ENCODE data around the gene KTN1.

Gene KTN1

DNA sequence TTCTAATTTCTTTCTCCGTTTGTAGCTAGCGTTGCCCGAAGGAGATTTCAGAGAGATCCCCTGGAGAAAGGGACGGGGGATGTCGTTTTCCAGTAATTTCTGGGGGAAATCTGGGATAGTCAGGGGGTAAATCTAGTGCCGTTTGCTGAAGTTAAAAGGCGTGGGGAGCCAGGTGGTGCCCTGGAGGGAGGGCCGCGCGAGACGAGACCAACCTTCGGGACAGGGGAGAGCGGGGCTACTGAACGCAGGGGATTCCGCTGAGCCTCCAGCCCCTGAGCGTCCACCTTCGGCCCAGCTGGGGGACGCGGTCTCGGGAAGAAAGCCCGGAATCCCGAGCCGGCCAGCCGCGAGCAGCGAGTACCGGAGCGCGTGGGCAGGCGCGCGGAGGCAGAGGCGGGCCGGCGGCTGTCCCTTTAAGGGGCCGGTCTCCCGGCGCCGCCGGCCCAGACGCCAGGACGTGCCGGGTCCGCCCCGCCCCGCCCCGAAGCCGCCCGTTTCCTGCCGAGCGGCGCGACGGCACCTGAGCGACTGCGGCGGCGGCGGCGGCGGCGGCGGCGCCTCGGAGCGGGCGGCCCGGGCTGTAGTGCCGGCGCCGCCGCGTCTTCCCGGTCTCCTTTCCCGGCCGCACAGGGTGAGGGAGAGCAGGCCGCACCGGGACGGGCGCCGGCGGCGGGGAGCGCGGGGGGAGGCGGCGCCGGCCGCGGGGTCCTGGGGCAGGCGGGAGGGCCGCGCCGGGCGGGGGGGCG, at the start of gene KTN1:
KTN1 (plus strand) TSS at position 484 of the 746 bp plus-strand sequence. CDS start 31,842 bp downstream, outside the sequence.
- peak within 1 kb of the TSS; percentile 93 for H3K27ac ChIP-seq (ENCODE audit: low read depth, low read length)
- H3K4me3 ChIP-seq (ENCODE audit: low read depth, low read length): peak within 1 kb of the TSS; percentile 72
- peak within 1 kb of the TSS; percentile 94 for H3K9ac ChIP-seq (ENCODE audit: low read length)
- H3K27me3 ChIP-seq (ENCODE audit: control insufficient read depth, insufficient read depth, low read length): no peaks in the 10 kb centered on the region
- H3K9me3 ChIP-seq (ENCODE audit: control insufficient read depth, insufficient read depth, low read depth, low read length): no peaks in the 10 kb centered on the region
- H3K4me1 ChIP-seq (ENCODE audit: control insufficient read depth, insufficient read depth, low read length): peaks cover 34% of the 10 kb centered on the region; the same call in 1 of the 2 replicates
- H3K36me3 ChIP-seq (ENCODE audit: control insufficient read depth, insufficient read depth, low read length): peaks cover 7% of the 10 kb centered on the region

DNA sequence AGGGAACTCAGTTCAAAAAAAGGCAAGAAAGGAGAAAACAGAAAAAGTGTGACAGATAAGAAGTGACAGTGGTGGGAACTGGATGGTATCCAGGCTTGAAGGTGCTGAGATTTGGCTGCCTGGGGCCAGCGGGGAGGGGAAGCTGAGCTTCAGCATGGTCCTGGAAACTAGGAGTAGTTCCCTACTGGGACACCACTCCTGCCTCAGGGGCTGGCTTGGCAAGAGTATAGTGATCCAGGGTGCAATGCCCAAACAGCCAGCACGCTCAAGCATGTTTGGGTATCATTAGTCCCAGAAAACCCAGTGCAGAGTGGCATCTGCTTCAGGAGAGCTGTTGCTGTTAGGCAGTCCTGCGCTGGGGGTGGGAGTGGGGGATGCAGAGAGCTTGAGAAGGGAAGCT, 49.5 kb upstream of the KTN1 start:
- Histone ChIP-seq H3K36me3 (ENCODE audit: control insufficient read depth, insufficient read depth, low read length) (no peaks in the 10 kb centered on the region), H3K27me3 (ENCODE audit: control insufficient read depth, insufficient read depth, low read length) (no peaks in the 10 kb centered on the region), H3K27ac (ENCODE audit: low read depth, low read length) (no peak overlapping the region), H3K4me1 (ENCODE audit: control insufficient read depth, insufficient read depth, low read length) (no peaks in the 10 kb centered on the region), H3K9ac (ENCODE audit: low read length) (no peak overlapping the region), H3K9me3 (ENCODE audit: control insufficient read depth, insufficient read depth, low read depth, low read length) (no peaks in the 10 kb centered on the region), H3K4me3 (ENCODE audit: low read depth, low read length) (no peak overlapping the region)

DNA sequence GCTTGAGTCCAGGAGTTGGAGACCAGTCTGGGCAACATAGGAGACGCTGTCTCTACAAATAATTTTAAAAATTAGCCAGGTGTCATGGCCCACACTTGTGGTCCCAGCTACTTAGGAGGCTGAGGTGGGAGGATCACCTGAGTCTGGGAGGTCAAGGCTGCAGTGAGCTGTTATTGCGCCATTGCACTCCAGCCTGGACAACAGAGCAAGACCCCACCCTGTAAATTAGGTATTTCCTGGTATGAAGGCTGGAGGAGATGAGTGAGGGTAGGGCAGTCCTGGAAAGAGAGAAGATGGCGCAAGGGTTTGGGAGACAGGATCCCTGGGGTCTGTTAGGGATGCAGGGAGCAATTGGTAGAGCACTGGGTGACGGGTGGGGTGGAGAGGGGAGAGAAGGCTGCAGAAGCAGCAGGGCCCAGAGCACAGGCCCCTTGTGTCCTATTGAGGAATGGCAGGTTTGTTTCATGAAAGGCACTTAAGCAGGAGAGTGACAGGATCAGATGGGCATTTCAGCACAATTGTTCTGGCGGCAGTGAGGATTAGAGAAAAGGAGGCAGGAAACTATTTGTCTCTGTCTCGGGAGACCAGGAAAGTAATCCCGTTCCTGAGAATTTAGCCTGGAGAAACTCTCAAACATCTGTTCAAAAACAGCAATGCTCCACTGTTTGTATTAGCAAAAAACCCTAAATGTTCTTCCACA, 47.2 kb upstream of the KTN1 start:
- Histone ChIP-seq H3K27me3 (ENCODE audit: control insufficient read depth, insufficient read depth, low read length) (no peaks in the 10 kb centered on the region), H3K4me3 (ENCODE audit: low read depth, low read length) (no peak overlapping the region), H3K4me1 (ENCODE audit: control insufficient read depth, insufficient read depth, low read length) (no peaks in the 10 kb centered on the region), H3K36me3 (ENCODE audit: control insufficient read depth, insufficient read depth, low read length) (no peaks in the 10 kb centered on the region), H3K27ac (ENCODE audit: low read depth, low read length) (no peak overlapping the region), H3K9me3 (ENCODE audit: control insufficient read depth, insufficient read depth, low read depth, low read length) (peaks cover 11% of the 10 kb centered on the region; the same call in 1 of the 2 replicates), H3K9ac (ENCODE audit: low read length) (no peak overlapping the region)

DNA sequence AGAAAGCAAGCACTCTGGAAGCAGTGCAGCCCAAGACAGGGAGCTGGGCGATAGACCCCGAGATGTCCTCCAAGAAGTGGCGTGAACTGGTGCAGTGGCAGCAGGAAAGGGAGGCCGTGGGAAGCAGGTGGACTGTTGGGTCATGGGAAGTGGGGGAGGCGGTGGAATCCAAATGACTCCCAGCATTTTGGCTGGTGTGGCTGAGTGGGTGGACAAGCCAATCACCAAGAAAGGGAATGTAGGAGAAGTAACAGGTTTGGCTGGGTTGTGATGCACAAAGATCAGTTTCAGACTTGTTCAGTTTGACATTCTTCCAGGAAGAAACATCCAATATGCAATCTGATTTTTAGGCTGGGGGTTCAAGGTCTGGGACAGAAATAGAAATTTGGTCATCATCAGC, 46.0 kb upstream of the KTN1 start:
- Histone ChIP-seq H3K4me3 (ENCODE audit: low read depth, low read length) (no peak overlapping the region), H3K27me3 (ENCODE audit: control insufficient read depth, insufficient read depth, low read length) (no peaks in the 10 kb centered on the region), H3K9ac (ENCODE audit: low read length) (no peak overlapping the region), H3K36me3 (ENCODE audit: control insufficient read depth, insufficient read depth, low read length) (no peaks in the 10 kb centered on the region), H3K4me1 (ENCODE audit: control insufficient read depth, insufficient read depth, low read length) (no peaks in the 10 kb centered on the region), H3K9me3 (ENCODE audit: control insufficient read depth, insufficient read depth, low read depth, low read length) (peaks cover 11% of the 10 kb centered on the region; the same call in 1 of the 2 replicates), H3K27ac (ENCODE audit: low read depth, low read length) (no peak overlapping the region)

DNA sequence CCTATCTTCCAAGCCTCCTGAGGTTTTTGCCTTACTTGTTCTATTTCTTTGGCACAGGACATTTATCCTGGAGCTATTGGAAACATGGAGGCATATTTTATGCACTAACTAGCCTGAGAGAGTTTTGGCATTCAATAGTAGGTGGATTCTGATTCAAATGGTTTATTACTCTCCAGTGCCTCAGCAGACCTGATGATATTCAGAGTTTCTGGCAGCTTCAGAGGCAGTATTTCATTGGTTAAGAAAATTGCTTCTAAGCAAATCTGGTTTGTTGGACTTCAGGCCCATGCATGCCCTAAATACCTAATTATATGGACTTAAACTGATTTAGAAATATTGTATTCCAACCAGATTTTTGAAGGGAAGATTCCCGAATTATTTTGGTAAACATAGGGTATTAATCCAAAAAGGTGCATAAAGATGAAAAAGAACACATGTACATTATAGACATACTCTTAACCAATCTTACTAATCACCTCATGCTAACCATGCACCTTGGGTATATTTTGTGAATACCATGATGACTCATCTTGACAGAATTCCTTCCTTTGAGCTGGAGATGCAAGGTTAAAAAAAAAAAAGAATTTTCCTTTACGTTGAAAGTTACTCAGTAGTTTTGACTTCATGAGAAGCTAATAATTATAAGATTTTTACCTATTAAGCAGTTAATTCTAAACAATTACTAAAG, 44.3 kb upstream of the KTN1 start:
- H3K4me1 ChIP-seq (ENCODE audit: control insufficient read depth, insufficient read depth, low read length): no peaks in the 10 kb centered on the region
- H3K27ac ChIP-seq (ENCODE audit: low read depth, low read length): no peak overlapping the region
- H3K27me3 ChIP-seq (ENCODE audit: control insufficient read depth, insufficient read depth, low read length): no peaks in the 10 kb centered on the region
- no peaks in the 10 kb centered on the region for H3K36me3 ChIP-seq (ENCODE audit: control insufficient read depth, insufficient read depth, low read length)
- H3K9ac ChIP-seq (ENCODE audit: low read length): no peak overlapping the region
- peaks cover 11% of the 10 kb centered on the region; the same call in 1 of the 2 replicates for H3K9me3 ChIP-seq (ENCODE audit: control insufficient read depth, insufficient read depth, low read depth, low read length)
- H3K4me3 ChIP-seq (ENCODE audit: low read depth, low read length): no peak overlapping the region

DNA sequence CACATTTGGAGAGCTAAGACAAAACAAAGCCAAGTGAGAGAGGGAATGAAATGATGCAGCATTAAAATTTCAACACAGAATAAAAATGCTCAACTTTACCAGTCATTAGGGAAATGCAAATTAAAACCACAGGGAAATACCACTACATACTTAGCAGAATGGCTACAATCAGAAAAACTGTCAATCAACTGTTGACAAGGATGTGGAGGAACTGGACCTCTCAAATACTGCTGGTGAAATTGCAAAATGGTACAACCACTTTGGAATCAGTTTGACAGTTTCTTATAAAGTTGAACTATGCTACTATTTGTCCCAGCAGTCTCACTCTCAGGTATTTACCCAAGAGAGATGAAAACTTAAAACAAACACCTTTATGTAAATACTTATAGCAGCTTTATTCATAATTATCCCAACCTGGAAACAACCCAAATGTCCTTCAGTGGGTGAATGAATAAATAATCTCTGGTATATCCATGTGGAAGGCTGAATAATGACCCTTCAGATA, 43.8 kb upstream of the KTN1 start:
- H3K4me1 ChIP-seq (ENCODE audit: control insufficient read depth, insufficient read depth, low read length): no peaks in the 10 kb centered on the region
- H3K27ac ChIP-seq (ENCODE audit: low read depth, low read length): no peak overlapping the region
- no peaks in the 10 kb centered on the region for H3K36me3 ChIP-seq (ENCODE audit: control insufficient read depth, insufficient read depth, low read length)
- peaks cover 11% of the 10 kb centered on the region; the same call in 1 of the 2 replicates for H3K9me3 ChIP-seq (ENCODE audit: control insufficient read depth, insufficient read depth, low read depth, low read length)
- no peak overlapping the region for H3K4me3 ChIP-seq (ENCODE audit: low read depth, low read length)
- no peak overlapping the region for H3K9ac ChIP-seq (ENCODE audit: low read length)
- H3K27me3 ChIP-seq (ENCODE audit: control insufficient read depth, insufficient read depth, low read length): no peaks in the 10 kb centered on the region

DNA sequence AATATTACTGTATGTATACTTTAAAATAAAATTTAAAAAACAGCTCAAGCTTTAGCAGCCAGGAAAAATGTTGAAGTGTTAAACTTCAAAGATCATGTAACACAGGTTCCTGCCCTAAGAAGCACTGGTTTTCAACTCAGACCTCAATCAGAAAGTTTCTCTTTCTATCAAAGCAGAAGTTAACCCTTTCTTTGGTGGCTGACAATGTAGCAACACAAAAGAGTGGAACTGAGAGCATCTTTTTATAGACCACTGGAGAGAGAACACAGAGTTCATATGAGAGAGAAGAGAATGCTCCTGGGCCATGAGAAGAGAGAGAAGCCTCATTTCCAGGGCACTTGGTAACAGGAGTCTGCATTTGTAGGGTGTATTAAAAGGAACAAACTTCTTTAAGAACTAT, 42.2 kb upstream of the KTN1 start:
- H3K9ac ChIP-seq (ENCODE audit: low read length): no peak overlapping the region
- H3K27me3 ChIP-seq (ENCODE audit: control insufficient read depth, insufficient read depth, low read length): no peaks in the 10 kb centered on the region
- H3K27ac ChIP-seq (ENCODE audit: low read depth, low read length): no peak overlapping the region
- no peaks in the 10 kb centered on the region for H3K4me1 ChIP-seq (ENCODE audit: control insufficient read depth, insufficient read depth, low read length)
- peaks cover 11% of the 10 kb centered on the region; the same call in 1 of the 2 replicates for H3K9me3 ChIP-seq (ENCODE audit: control insufficient read depth, insufficient read depth, low read depth, low read length)
- no peaks in the 10 kb centered on the region for H3K36me3 ChIP-seq (ENCODE audit: control insufficient read depth, insufficient read depth, low read length)
- no peak overlapping the region for H3K4me3 ChIP-seq (ENCODE audit: low read depth, low read length)

DNA sequence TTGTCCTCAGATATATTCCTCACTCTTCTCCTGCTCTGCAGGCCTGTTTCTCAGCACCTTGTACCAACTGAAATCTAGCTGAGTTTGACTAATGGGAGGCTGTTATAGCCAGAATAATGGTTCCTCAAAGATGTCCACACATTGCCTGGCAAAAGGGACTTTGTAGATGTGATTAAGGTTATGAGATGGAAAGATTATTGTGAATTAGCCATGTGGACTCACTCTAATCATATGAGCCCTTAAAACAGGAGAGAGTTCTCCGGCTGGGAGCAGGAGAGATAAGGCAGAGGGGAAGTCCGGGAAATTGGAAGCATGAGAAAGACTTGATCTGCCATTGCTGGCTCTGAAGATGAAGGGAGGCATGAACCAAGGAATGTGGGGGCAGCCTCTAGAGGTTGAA, 40.0 kb upstream of the KTN1 start:
- peaks cover 11% of the 10 kb centered on the region; the same call in 1 of the 2 replicates for H3K9me3 ChIP-seq (ENCODE audit: control insufficient read depth, insufficient read depth, low read depth, low read length)
- H3K27me3 ChIP-seq (ENCODE audit: control insufficient read depth, insufficient read depth, low read length): no peaks in the 10 kb centered on the region
- H3K9ac ChIP-seq (ENCODE audit: low read length): no peak overlapping the region
- H3K36me3 ChIP-seq (ENCODE audit: control insufficient read depth, insufficient read depth, low read length): no peaks in the 10 kb centered on the region
- H3K4me3 ChIP-seq (ENCODE audit: low read depth, low read length): no peak overlapping the region
- no peak overlapping the region for H3K27ac ChIP-seq (ENCODE audit: low read depth, low read length)
- no peaks in the 10 kb centered on the region for H3K4me1 ChIP-seq (ENCODE audit: control insufficient read depth, insufficient read depth, low read length)

DNA sequence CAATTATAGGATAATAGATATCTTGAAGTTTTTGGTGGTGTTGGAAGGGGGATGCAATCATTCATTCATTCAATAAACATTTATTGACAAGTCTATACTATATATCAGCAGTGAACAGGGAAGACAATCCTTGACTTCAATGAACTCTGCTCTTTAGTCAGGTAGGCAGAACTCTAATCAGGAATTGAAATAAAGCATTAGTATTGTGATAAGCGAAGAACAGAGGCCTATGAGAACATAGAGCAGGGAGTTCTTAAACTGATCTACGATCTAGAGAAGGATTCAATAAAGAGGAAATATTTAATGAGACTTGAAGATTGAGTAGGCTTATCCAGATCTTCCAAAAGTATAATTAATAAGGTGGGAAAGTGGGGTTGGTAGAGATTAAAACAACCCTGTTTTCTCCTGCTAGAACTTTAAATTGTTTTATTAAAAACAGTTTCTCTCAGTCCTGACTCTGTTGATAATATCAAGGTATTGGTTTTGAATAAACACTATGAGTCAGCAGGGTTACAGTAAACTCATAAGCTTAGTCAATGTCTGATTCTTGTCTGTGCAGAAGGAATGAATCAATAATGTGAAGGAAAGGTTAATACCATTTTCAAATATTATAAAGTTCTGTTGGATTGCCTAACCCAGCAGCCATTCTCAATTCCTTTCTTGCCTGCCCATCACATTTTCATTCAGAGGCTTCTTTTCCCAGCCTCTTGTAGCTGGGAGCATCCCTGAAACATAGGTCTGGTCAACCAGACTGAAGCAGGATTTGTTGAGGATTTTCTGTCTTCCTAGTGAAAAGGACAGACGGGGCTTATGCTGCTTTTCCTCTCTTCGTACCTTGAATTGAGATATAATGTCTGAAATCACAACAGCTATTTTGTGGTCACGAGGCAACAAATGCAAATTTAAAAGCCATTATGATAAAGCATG, 38.9 kb upstream of the KTN1 start:
- Histone ChIP-seq H3K4me1 (ENCODE audit: control insufficient read depth, insufficient read depth, low read length) (no peaks in the 10 kb centered on the region), H3K27ac (ENCODE audit: low read depth, low read length) (no peak overlapping the region), H3K9me3 (ENCODE audit: control insufficient read depth, insufficient read depth, low read depth, low read length) (peaks cover 10% of the 10 kb centered on the region; the same call in 1 of the 2 replicates), H3K4me3 (ENCODE audit: low read depth, low read length) (no peak overlapping the region), H3K36me3 (ENCODE audit: control insufficient read depth, insufficient read depth, low read length) (no peaks in the 10 kb centered on the region), H3K27me3 (ENCODE audit: control insufficient read depth, insufficient read depth, low read length) (no peaks in the 10 kb centered on the region), H3K9ac (ENCODE audit: low read length) (no peak overlapping the region)

GRCh38 chr14:55545779-55546178, 34.2 kb upstream of the KTN1 start:
- Histone ChIP-seq H3K9me3 (ENCODE audit: control insufficient read depth, insufficient read depth, low read depth, low read length) (no peaks in the 10 kb centered on the region), H3K9ac (ENCODE audit: low read length) (no peak overlapping the region), H3K27ac (ENCODE audit: low read depth, low read length) (no peak overlapping the region), H3K27me3 (ENCODE audit: control insufficient read depth, insufficient read depth, low read length) (no peaks in the 10 kb centered on the region), H3K4me3 (ENCODE audit: low read depth, low read length) (no peak overlapping the region), H3K4me1 (ENCODE audit: control insufficient read depth, insufficient read depth, low read length) (no peaks in the 10 kb centered on the region), H3K36me3 (ENCODE audit: control insufficient read depth, insufficient read depth, low read length) (no peaks in the 10 kb centered on the region)
